ENCODE data around the gene KCNS3. TPM values are rescaled to one million over a fixed set of nuclear protein-coding genes. Genes with fewer than 3 reads are reported as not detected.

KCNS3 gene
- total and polyA plus RNA-seq, 9 of the 15 experiments (the other 6 are each of a cell fraction or from before 2014, with no cell fraction given): 0.01 to 0.75 (median 0.25) TPM

- TF ChIP-seq, protein P1, sequence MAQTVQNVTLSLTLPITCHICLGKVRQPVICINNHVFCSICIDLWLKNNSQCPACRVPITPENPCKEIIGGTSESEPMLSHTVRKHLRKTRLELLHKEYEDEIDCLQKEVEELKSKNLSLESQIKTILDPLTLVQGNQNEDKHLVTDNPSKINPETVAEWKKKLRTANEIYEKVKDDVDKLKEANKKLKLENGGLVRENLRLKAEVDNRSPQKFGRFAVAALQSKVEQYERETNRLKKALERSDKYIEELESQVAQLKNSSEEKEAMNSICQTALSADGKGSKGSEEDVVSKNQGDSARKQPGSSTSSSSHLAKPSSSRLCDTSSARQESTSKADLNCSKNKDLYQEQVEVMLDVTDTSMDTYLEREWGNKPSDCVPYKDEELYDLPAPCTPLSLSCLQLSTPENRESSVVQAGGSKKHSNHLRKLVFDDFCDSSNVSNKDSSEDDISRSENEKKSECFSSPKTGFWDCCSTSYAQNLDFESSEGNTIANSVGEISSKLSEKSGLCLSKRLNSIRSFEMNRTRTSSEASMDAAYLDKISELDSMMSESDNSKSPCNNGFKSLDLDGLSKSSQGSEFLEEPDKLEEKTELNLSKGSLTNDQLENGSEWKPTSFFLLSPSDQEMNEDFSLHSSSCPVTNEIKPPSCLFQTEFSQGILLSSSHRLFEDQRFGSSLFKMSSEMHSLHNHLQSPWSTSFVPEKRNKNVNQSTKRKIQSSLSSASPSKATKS (CRISPR knock-in tag; IDR thresholded peaks at IDR 0.05): no peak
- TF ChIP-seq, protein P2, sequence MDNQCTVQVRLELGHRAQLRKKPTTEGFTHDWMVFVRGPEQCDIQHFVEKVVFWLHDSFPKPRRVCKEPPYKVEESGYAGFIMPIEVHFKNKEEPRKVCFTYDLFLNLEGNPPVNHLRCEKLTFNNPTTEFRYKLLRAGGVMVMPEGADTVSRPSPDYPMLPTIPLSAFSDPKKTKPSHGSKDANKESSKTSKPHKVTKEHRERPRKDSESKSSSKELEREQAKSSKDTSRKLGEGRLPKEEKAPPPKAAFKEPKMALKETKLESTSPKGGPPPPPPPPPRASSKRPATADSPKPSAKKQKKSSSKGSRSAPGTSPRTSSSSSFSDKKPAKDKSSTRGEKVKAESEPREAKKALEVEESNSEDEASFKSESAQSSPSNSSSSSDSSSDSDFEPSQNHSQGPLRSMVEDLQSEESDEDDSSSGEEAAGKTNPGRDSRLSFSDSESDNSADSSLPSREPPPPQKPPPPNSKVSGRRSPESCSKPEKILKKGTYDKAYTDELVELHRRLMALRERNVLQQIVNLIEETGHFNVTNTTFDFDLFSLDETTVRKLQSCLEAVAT (IDR thresholded peaks at IDR 0.05): no peak
- no peak for TF ChIP-seq SIX5 (IDR thresholded peaks at IDR 0.05; ENCODE audit: borderline replicate concordance in 1 of 2, insufficient read depth in 1 of 2, low read depth in 1 of 2, low read length in 2 of 2)
- TF ChIP-seq KLF6 (CRISPR knock-in tag; IDR thresholded peaks at IDR 0.05; ENCODE audit: borderline replicate concordance): no peak
- TF ChIP-seq, protein P3, sequence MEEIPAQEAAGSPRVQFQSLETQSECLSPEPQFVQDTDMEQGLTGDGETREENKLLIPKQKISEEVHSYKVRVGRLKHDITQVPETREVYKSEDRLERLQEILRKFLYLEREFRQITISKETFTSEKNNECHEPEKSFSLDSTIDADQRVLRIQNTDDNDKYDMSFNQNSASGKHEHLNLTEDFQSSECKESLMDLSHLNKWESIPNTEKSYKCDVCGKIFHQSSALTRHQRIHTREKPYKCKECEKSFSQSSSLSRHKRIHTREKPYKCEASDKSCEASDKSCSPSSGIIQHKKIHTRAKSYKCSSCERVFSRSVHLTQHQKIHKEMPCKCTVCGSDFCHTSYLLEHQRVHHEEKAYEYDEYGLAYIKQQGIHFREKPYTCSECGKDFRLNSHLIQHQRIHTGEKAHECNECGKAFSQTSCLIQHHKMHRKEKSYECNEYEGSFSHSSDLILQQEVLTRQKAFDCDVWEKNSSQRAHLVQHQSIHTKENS (CRISPR knock-in tag; IDR thresholded peaks at IDR 0.05): no peak
- no peak; the same call in 1 of the 2 replicates for TF ChIP-seq ZNF511 (CRISPR knock-in tag; IDR thresholded peaks at IDR 0.05)
- peak in 1 of 2 experiments; percentile 77 for TF ChIP-seq E2F6 (IDR thresholded peaks at IDR 0.05; ENCODE audit: borderline replicate concordance in 1 of 2, extremely low read depth in 1 of 2, insufficient read depth in 1 of 2, insufficient read length in 1 of 2, low read depth in 1 of 2, low read length in 1 of 2, poor library complexity in 1 of 2, severe bottlenecking in 1 of 2)
- TF ChIP-seq HEY1 (CRISPR knock-in tag; IDR thresholded peaks at IDR 0.05; ENCODE audit: borderline replicate concordance): no peak
- TF ChIP-seq, protein P4, sequence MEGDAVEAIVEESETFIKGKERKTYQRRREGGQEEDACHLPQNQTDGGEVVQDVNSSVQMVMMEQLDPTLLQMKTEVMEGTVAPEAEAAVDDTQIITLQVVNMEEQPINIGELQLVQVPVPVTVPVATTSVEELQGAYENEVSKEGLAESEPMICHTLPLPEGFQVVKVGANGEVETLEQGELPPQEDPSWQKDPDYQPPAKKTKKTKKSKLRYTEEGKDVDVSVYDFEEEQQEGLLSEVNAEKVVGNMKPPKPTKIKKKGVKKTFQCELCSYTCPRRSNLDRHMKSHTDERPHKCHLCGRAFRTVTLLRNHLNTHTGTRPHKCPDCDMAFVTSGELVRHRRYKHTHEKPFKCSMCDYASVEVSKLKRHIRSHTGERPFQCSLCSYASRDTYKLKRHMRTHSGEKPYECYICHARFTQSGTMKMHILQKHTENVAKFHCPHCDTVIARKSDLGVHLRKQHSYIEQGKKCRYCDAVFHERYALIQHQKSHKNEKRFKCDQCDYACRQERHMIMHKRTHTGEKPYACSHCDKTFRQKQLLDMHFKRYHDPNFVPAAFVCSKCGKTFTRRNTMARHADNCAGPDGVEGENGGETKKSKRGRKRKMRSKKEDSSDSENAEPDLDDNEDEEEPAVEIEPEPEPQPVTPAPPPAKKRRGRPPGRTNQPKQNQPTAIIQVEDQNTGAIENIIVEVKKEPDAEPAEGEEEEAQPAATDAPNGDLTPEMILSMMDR (IDR thresholded peaks at IDR 0.05 in 2 of 3, conservative IDR thresholded peaks at IDR 0.05 in 1 of 3; ENCODE audit: insufficient read depth in 2 of 3, low read depth in 1 of 3, low read length in 3 of 3): no peak
- TF ChIP-seq, protein P5, sequence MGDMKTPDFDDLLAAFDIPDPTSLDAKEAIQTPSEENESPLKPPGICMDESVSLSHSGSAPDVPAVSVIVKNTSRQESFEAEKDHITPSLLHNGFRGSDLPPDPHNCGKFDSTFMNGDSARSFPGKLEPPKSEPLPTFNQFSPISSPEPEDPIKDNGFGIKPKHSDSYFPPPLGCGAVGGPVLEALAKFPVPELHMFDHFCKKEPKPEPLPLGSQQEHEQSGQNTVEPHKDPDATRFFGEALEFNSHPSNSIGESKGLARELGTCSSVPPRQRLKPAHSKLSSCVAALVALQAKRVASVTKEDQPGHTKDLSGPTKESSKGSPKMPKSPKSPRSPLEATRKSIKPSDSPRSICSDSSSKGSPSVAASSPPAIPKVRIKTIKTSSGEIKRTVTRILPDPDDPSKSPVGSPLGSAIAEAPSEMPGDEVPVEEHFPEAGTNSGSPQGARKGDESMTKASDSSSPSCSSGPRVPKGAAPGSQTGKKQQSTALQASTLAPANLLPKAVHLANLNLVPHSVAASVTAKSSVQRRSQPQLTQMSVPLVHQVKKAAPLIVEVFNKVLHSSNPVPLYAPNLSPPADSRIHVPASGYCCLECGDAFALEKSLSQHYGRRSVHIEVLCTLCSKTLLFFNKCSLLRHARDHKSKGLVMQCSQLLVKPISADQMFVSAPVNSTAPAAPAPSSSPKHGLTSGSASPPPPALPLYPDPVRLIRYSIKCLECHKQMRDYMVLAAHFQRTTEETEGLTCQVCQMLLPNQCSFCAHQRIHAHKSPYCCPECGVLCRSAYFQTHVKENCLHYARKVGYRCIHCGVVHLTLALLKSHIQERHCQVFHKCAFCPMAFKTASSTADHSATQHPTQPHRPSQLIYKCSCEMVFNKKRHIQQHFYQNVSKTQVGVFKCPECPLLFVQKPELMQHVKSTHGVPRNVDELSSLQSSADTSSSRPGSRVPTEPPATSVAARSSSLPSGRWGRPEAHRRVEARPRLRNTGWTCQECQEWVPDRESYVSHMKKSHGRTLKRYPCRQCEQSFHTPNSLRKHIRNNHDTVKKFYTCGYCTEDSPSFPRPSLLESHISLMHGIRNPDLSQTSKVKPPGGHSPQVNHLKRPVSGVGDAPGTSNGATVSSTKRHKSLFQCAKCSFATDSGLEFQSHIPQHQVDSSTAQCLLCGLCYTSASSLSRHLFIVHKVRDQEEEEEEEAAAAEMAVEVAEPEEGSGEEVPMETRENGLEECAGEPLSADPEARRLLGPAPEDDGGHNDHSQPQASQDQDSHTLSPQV (IDR thresholded peaks at IDR 0.05): no peak
Observed at GRCh38 chr2:17878281-17879136, at the start of gene KCNS3 (continued).
